HEK293 (cell line): ENCODE data around the gene STRIP1.

Experiments used
- CTCF ChIP-seq: fragments of 450-650 bp; formaldehyde crosslinking; IDR thresholded peaks from 2 replicates; pipeline ENCODE4 v1.5.1; 2016; ENCODE audit warnings: missing biosample characterization, missing genetic modification characterization
- MYNN ChIP-seq: fragments of 450-650 bp; formaldehyde crosslinking; IDR thresholded peaks from 2 replicates; pipeline ENCODE4 v1.5.1; 2016; ENCODE audit warnings: missing biosample characterization, missing genetic modification characterization, borderline replicate concordance
- OSR2 ChIP-seq: fragments of 450-650 bp; formaldehyde crosslinking; IDR thresholded peaks from 2 replicates; pipeline ENCODE4 v1.5.1; 2016; ENCODE audit warnings: missing biosample characterization, missing genetic modification characterization
- PRDM10 ChIP-seq: fragments of 450-650 bp; formaldehyde crosslinking; IDR thresholded peaks from 2 replicates; pipeline ENCODE4 v1.5.1; 2016; ENCODE audit warnings: missing biosample characterization, missing genetic modification characterization
- YY2 ChIP-seq: fragments of 450-650 bp; formaldehyde crosslinking; IDR thresholded peaks from 2 replicates; pipeline ENCODE4 v1.5.1; 2016; ENCODE audit warnings: missing biosample characterization, missing genetic modification characterization
- ZBTB21 ChIP-seq: fragments of 450-650 bp; formaldehyde crosslinking; IDR thresholded peaks from 2 replicates; pipeline ENCODE4 v1.5.1; 2017; ENCODE audit warnings: missing biosample characterization, missing genetic modification characterization
- ZNF24 ChIP-seq: fragments of 450-650 bp; formaldehyde crosslinking; IDR thresholded peaks from 2 replicates; pipeline ENCODE4 v1.5.1; 2016; ENCODE audit warnings: missing biosample characterization, missing genetic modification characterization
- ZNF416 ChIP-seq: fragments of 450-650 bp; formaldehyde crosslinking; IDR thresholded peaks from 2 replicates; pipeline ENCODE4 v1.5.1; 2016; ENCODE audit warnings: missing biosample characterization, missing genetic modification characterization
- ZNF777 ChIP-seq: fragments of 450-650 bp; formaldehyde crosslinking; IDR thresholded peaks from 2 replicates; pipeline ENCODE4 v1.5.1; 2017; ENCODE audit warnings: missing biosample characterization, missing genetic modification characterization, borderline replicate concordance
- ZSCAN5A ChIP-seq: fragments of 450-650 bp; formaldehyde crosslinking; IDR thresholded peaks from 2 replicates; pipeline ENCODE4 v1.5.1; 2016; ENCODE audit warnings: missing biosample characterization, missing genetic modification characterization
- TF ChIP-seq, protein P1 (sequence below): fragments of 450-650 bp; formaldehyde crosslinking; IDR thresholded peaks from 2 replicates; pipeline ENCODE4 v1.5.1; 2016; ENCODE audit warnings: missing biosample characterization, missing genetic modification characterization, borderline replicate concordance
- TF ChIP-seq, protein P2 (sequence below): fragments of 450-650 bp; formaldehyde crosslinking; IDR thresholded peaks from 2 replicates; pipeline ENCODE4 v1.5.1; 2016; ENCODE audit warnings: missing biosample characterization, missing genetic modification characterization

- TF ChIP-seq CTCF (tag by site-specific recombination) (no peak), MYNN (tag by site-specific recombination) (no peak), ZSCAN5A (tag by site-specific recombination) (no peak), ZNF777 (no peak), PRDM10 (no peak), ZNF416 (no peak), ZNF24 (no peak), ZBTB21 (tag by site-specific recombination) (no peak), OSR2 (tag by site-specific recombination) (no peak), YY2 (tag by site-specific recombination) (no peak)
- TF ChIP-seq, protein P1, sequence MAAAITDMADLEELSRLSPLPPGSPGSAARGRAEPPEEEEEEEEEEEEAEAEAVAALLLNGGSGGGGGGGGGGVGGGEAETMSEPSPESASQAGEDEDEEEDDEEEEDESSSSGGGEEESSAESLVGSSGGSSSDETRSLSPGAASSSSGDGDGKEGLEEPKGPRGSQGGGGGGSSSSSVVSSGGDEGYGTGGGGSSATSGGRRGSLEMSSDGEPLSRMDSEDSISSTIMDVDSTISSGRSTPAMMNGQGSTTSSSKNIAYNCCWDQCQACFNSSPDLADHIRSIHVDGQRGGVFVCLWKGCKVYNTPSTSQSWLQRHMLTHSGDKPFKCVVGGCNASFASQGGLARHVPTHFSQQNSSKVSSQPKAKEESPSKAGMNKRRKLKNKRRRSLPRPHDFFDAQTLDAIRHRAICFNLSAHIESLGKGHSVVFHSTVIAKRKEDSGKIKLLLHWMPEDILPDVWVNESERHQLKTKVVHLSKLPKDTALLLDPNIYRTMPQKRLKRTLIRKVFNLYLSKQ, result no peak
- TF ChIP-seq, protein P2, sequence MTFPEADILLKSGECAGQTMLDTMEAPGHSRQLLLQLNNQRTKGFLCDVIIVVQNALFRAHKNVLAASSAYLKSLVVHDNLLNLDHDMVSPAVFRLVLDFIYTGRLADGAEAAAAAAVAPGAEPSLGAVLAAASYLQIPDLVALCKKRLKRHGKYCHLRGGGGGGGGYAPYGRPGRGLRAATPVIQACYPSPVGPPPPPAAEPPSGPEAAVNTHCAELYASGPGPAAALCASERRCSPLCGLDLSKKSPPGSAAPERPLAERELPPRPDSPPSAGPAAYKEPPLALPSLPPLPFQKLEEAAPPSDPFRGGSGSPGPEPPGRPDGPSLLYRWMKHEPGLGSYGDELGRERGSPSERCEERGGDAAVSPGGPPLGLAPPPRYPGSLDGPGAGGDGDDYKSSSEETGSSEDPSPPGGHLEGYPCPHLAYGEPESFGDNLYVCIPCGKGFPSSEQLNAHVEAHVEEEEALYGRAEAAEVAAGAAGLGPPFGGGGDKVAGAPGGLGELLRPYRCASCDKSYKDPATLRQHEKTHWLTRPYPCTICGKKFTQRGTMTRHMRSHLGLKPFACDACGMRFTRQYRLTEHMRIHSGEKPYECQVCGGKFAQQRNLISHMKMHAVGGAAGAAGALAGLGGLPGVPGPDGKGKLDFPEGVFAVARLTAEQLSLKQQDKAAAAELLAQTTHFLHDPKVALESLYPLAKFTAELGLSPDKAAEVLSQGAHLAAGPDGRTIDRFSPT (tag by site-specific recombination), result no peak
These were observed 46.0 kb upstream of the STRIP1 start for GRCh38 chr1:109988349-109988914.
